HepG2 (cell line): ENCODE results near the gene CHMP4B. TPM values are rescaled to one million over a fixed set of nuclear protein-coding genes. Genes with fewer than 3 reads are reported as not detected.

ENCODE experiments used
- ATAC-seq: fragments of 200-7000 bp; cut with Tn5 transposase; 3 replicates; pipeline ENCODE4 v1.9.1; 2020; ENCODE audit warnings: mild to moderate bottlenecking, moderate library complexity
- BruUV-seq: library from RNA; stranded (reverse); fragments of 400-500 nt; replicated peaks from 2 replicates; lab custom pipeline; 2021; lab: Mats Ljungman, UMichigan
- CTCF ChIA-PET: fragments of 300-600 bp; formaldehyde crosslinking; extraction: SDS; loops from one replicate; lab custom pipeline; 2021; ENCODE audit warnings: low total read pairs, inconsistent platforms, low intra/inter-chr PET ratio; lab: Yijun Ruan, JAX
- POLR2A ChIA-PET: fragments of 350-600 bp; sonication (Branson Sonifier 250); formaldehyde crosslinking; loops from one replicate; lab custom pipeline; 2020; ENCODE audit warnings: antibody characterized with exemption, inconsistent platforms; lab: Yijun Ruan, JAX
- DNase-seq: peaks from one replicate; pipeline ENCODE4 v3.0.0-alpha.2; 2015; ENCODE audit warnings: low spot score
- FAIRE-seq: peaks from 3 replicates; lab custom pipeline; 2011; peaks lifted over from hg19 to GRCh38; lab: Jason Lieb, UNC
- H2AFZ ChIP-seq: one replicate; pipeline ENCODE4 v1.6.1; 2011; ENCODE audit warnings: low read length, inconsistent platforms
- H3K27ac ChIP-seq: fragments of 300-600 bp; 3 replicates; pipeline ENCODE4 v1.8.0; 2011; ENCODE audit warnings: mixed run types, mild to moderate bottlenecking, mixed read lengths, low read length, inconsistent platforms; ENCODE audit not compliant: insufficient read depth; ENCODE audit errors: extremely low read length
- H3K27me3 ChIP-seq, 2 experiments: fragments of 200-600 bp in 1 of 2; 2 replicates in 1 of 2; 3 replicates in 1 of 2; pipeline versions ENCODE4 v1.6.0 to v1.8.0; 2011; ENCODE audit warnings: low read length in 2 of 2, mild to moderate bottlenecking in 2 of 2, moderate library complexity in 2 of 2, inconsistent platforms in 1 of 2; ENCODE audit not compliant: insufficient read depth in 2 of 2, control insufficient read depth in 1 of 2
- H3K36me3 ChIP-seq, 2 experiments: fragments of 200-600 bp in 1 of 2; replicated peaks in 1 of 2; 2 replicates in 1 of 2; 3 replicates in 1 of 2; pipeline versions ENCODE4 v1.5.1 to v1.8.0; 2011; ENCODE audit warnings: low read length in 2 of 2, inconsistent platforms in 1 of 2; ENCODE audit not compliant: insufficient read depth in 2 of 2, control insufficient read depth in 1 of 2
- H3K4me1 ChIP-seq: 2 replicates; pipeline ENCODE4 v1.5.1; 2012; ENCODE audit warnings: low read length, inconsistent platforms; ENCODE audit not compliant: insufficient read depth
- H3K4me2 ChIP-seq: 2 replicates; pipeline ENCODE4 v1.6.0; 2011; ENCODE audit warnings: low read depth, low read length, inconsistent platforms
- H3K4me3 ChIP-seq, 3 experiments: fragments of 200-600 bp in 1 of 3; sonication (generic), shearing (Covaris generic) in 1 of 3; replicated peaks in 1 of 3; 2 replicates each; pipeline ENCODE4 v1.5.1; 2011 to 2016; ENCODE audit warnings: low read length in 3 of 3, inconsistent platforms in 2 of 3, low read depth in 2 of 3, mild to moderate bottlenecking in 2 of 3, control low read depth in 1 of 3, mixed read lengths in 1 of 3; ENCODE audit not compliant: insufficient read depth in 1 of 3
- H3K79me2 ChIP-seq: one replicate; pipeline ENCODE4 v1.6.1; 2011; ENCODE audit warnings: low read length, inconsistent platforms; ENCODE audit not compliant: insufficient read depth
- H3K9ac ChIP-seq: 2 replicates; pipeline ENCODE4 v1.6.0; 2011; ENCODE audit warnings: mild to moderate bottlenecking, low read depth, low read length, inconsistent platforms; ENCODE audit not compliant: insufficient read depth
- H3K9me3 ChIP-seq: 2 replicates; pipeline ENCODE4 v1.5.1; 2012; ENCODE audit warnings: mild to moderate bottlenecking, low read length
- H4K20me1 ChIP-seq: 2 replicates; pipeline ENCODE4 v1.6.0; 2011; ENCODE audit warnings: inconsistent platforms, mild to moderate bottlenecking, low read length, moderate library complexity; ENCODE audit not compliant: insufficient read depth
- ATF2 ChIP-seq: sonication (generic); formaldehyde crosslinking; IDR thresholded peaks from 2 replicates; pipeline ENCODE4 v1.4.0; 2020; ENCODE audit warnings: missing genetic modification reagents
- ATF7 ChIP-seq, 2 experiments: fragments of 450-650 bp in 1 of 2; sonication (generic) in 1 of 2; formaldehyde crosslinking in 1 of 2; IDR thresholded peaks; 2 replicates each; pipeline versions ENCODE4 v1.4.0 to v1.6.1; 2016 to 2020; ENCODE audit warnings: antibody characterized with exemption in 1 of 2, mild to moderate bottlenecking in 1 of 2, missing genetic modification reagents in 1 of 2
- CAMTA2 ChIP-seq: sonication (generic); formaldehyde crosslinking; IDR thresholded peaks from 2 replicates; pipeline ENCODE4 v1.4.0; 2020; ENCODE audit warnings: mild to moderate bottlenecking, missing genetic modification reagents, borderline replicate concordance
- CBX2 ChIP-seq, 2 experiments: fragments of 200-600 bp in 1 of 2; sonication (generic); formaldehyde crosslinking in 1 of 2; IDR thresholded peaks; 2 replicates each; pipeline versions ENCODE4 v1.7.0 to v1.8.1; 2018 to 2022; ENCODE audit warnings: low read depth in 2 of 2, low read length in 1 of 2, mild to moderate bottlenecking in 1 of 2, missing genetic modification reagents in 1 of 2
- ERF ChIP-seq: IDR thresholded peaks from 2 replicates; pipeline ENCODE4 v1.6.1; 2018; ENCODE audit warnings: missing biosample characterization, missing genetic modification reagents
- ETS1 ChIP-seq: sonication (generic); formaldehyde crosslinking; IDR thresholded peaks from 2 replicates; pipeline ENCODE4 v1.4.0; 2020; ENCODE audit warnings: missing genetic modification reagents
- FOXP1 ChIP-seq, 2 experiments: fragments of 450-650 bp in 1 of 2; IDR thresholded peaks; 2 replicates each; pipeline ENCODE4 v1.6.1; 2017 to 2018; ENCODE audit warnings: antibody characterized with exemption in 1 of 2
- HINFP ChIP-seq: sonication (generic); formaldehyde crosslinking; IDR thresholded peaks from 2 replicates; pipeline ENCODE4 v1.4.0; 2020; ENCODE audit warnings: low read depth, mild to moderate bottlenecking, missing genetic modification reagents
- HNF4G ChIP-seq, 2 experiments: sonication (generic) in 1 of 2; formaldehyde crosslinking in 1 of 2; IDR thresholded peaks; 2 replicates each; pipeline versions ENCODE4 v1.4.0 to v1.6.1; 2011 to 2020; ENCODE audit warnings: borderline replicate concordance in 2 of 2, low read depth in 2 of 2, mild to moderate bottlenecking in 2 of 2, low read length in 1 of 2, missing genetic modification reagents in 1 of 2, moderate library complexity in 1 of 2
- IRX3 ChIP-seq: sonication (generic); formaldehyde crosslinking; IDR thresholded peaks from 2 replicates; pipeline ENCODE4 v1.8.1; 2023; ENCODE audit warnings: mild to moderate bottlenecking, low read depth, missing genetic modification reagents, borderline replicate concordance
- MATR3 ChIP-seq: sonication (generic); formaldehyde crosslinking; IDR thresholded peaks from 2 replicates; pipeline ENCODE4 v1.4.0; 2020; ENCODE audit warnings: missing genetic modification reagents
- POLR2AphosphoS2 ChIP-seq: IDR thresholded peaks from 2 replicates; pipeline ENCODE4 v1.6.1; 2011; ENCODE audit warnings: low read depth, low read length, improper control_type of control experiment
- RAD51 ChIP-seq: fragments of 450-650 bp; IDR thresholded peaks from 2 replicates; pipeline ENCODE4 v1.6.1; 2016; ENCODE audit warnings: borderline replicate concordance
- SAFB2 ChIP-seq: sonication (generic); formaldehyde crosslinking; IDR thresholded peaks from 2 replicates; pipeline ENCODE4 v1.5.1; 2020; ENCODE audit warnings: missing genetic modification reagents, low read depth, mild to moderate bottlenecking, borderline replicate concordance
- SATB2 ChIP-seq: sonication (generic); formaldehyde crosslinking; IDR thresholded peaks from 2 replicates; pipeline ENCODE4 v1.5.0; 2020; ENCODE audit warnings: missing genetic modification reagents
- SRSF4 ChIP-seq: fragments of 200-400 bp; formaldehyde crosslinking; IDR thresholded peaks from one replicate; pipeline ENCODE4 v1.6.1; 2018; ENCODE audit warnings: mild to moderate bottlenecking, low read depth, low read length, moderate library complexity; ENCODE audit not compliant: poor library complexity, severe bottlenecking
- U2AF2 ChIP-seq: fragments of 200-400 bp; formaldehyde crosslinking; IDR thresholded peaks from 2 replicates; pipeline ENCODE4 v1.6.1; 2017; ENCODE audit warnings: low read depth, mild to moderate bottlenecking, low read length
- ZNF234 ChIP-seq: sonication (generic); formaldehyde crosslinking; conservative IDR thresholded peaks from 2 replicates; pipeline ENCODE4 v1.5.1; 2020; ENCODE audit warnings: mild to moderate bottlenecking, missing genetic modification reagents
- ZNF605 ChIP-seq: sonication (generic); formaldehyde crosslinking; IDR thresholded peaks from 2 replicates; pipeline ENCODE4 v1.8.0; 2022; ENCODE audit warnings: mild to moderate bottlenecking, missing genetic modification reagents
- ZNF619 ChIP-seq: sonication (generic); formaldehyde crosslinking; IDR thresholded peaks from 2 replicates; pipeline ENCODE4 v1.4.0; 2020; ENCODE audit warnings: mild to moderate bottlenecking, missing genetic modification reagents
- ZNF883 ChIP-seq: sonication (generic); formaldehyde crosslinking; IDR thresholded peaks from 2 replicates; pipeline ENCODE4 v1.5.1; 2020; ENCODE audit warnings: mild to moderate bottlenecking, missing genetic modification reagents; ENCODE audit errors: not compliant biosample characterization
- WGBS: methylation state at CpG from one replicate; pipeline ENCODE4 v1.1.6; 2017; ENCODE audit warnings: low lambda C conversion rate; 5-methylcytosine and 5-hydroxymethylcytosine counted together
- in situ Hi-C: cut with HindIII; loops from 2 replicates; pipeline ENCODE4 v1.10.0; 2017; ENCODE audit warnings: low pct_unique_long_range_greater_than_20kb; ENCODE audit not compliant: extremely low pct_ligation_motif_present
- intact Hi-C: fragments of 100-400 bp; cut with micrococcal nuclease; formaldehyde crosslinking; loops from one replicate; pipeline ENCODE4 v1.10.0; 2022; ENCODE audit not compliant: unreplicated experiment
- polyA plus RNA-seq, 8 experiments: library from polyadenylated mRNA; depleted of rRNA in 3 of 8; stranded (reverse) in 7 of 8; unstranded in 1 of 8; fragments of >200 nt; fragmentation: Illumina TruSeq in 4 of 8; extraction: Trizol in 4 of 8; gene quantifications; 2 replicates each; pipeline versions ENCODE4 v1.2.1 to v1.2.3, GENCODE V29; 2011 to 2016; ENCODE audit warnings: low read depth in 4 of 8, missing spikeins in 1 of 8, mixed read lengths in 1 of 8; ENCODE audit not compliant: insufficient read depth in 1 of 8
- total RNA-seq, 5 experiments: library from RNA; depleted of rRNA; stranded (reverse); fragments of >200 nt; fragmentation: Illumina TruSeq; extraction: Trizol; gene quantifications; 2 replicates each; pipeline ENCODE4 v1.2.3, GENCODE V29; 2016; ENCODE audit warnings: low read depth in 1 of 5

CHMP4B gene
- total and polyA plus RNA-seq, 2 of the 13 experiments (the other 11 are each of a cell fraction or from before 2014, with no cell fraction given) = 40.1 to 45.6 TPM

GRCh38 chr20:33843854-33844253, 32.7 kb downstream of the CHMP4B start:
- peaks cover 67% of the 10 kb centered on the region for H3K4me1 ChIP-seq
- H2AFZ ChIP-seq = no peak overlapping the region
- no peak overlapping the region for H3K4me2 ChIP-seq
- DNase-seq (no peak), ATAC-seq (peak; percentile 48), FAIRE-seq (peak; percentile 12)
- H4K20me1 ChIP-seq = peaks cover 26% of the 10 kb centered on the region; the same call in 1 of the 2 replicates
- H3K27me3 ChIP-seq = no peaks in the 10 kb centered on the region
- peaks cover 5 to 8% of the 10 kb centered on the region in 2 experiments; a peak in 2 of 5 replicates for H3K36me3 ChIP-seq
- in situ Hi-C loops = no loop called here
- ChIA-PET POLR2A (no interaction called here), CTCF (no interaction called here)
- no TSS peak for BruUV-seq
- H3K27ac ChIP-seq = no peak overlapping the region
- H3K9ac ChIP-seq = no peak overlapping the region
- no peaks in the 10 kb centered on the region for H3K9me3 ChIP-seq
- peaks cover 76% of the 10 kb centered on the region for H3K79me2 ChIP-seq
- 50% methylated on average over 4 of the region's 4 CpGs for WGBS
- H3K4me3 ChIP-seq = no peak overlapping the region
- intact Hi-C loops = loop anchor here (5.0 kb wide), 1 partner anchor 52 kb away; no protein-coding TSS in a partner anchor
- TF ChIP-seq CBX2 (IDR thresholded peaks at IDR 0.05; ENCODE audit: low read depth, low read length) = no peak
- TF ChIP-seq CBX2 (CRISPR knock-in tag; IDR thresholded peaks at IDR 0.05; ENCODE audit: low read depth) = no peak
- TF ChIP-seq SRSF4 = no peak
- no peak for TF ChIP-seq POLR2AphosphoS2
- no peak for TF ChIP-seq ETS1 (CRISPR knock-in tag)
- TF ChIP-seq ZNF619 (CRISPR knock-in tag) = no peak
- TF ChIP-seq ATF2 (CRISPR knock-in tag) = no peak
- TF ChIP-seq ATF7 (IDR thresholded peaks at IDR 0.05) = no peak
- no peak for TF ChIP-seq ATF7 (CRISPR knock-in tag; IDR thresholded peaks at IDR 0.05)
- TF ChIP-seq HNF4G (IDR thresholded peaks at IDR 0.05; ENCODE audit: borderline replicate concordance, low read depth, low read length) = no peak
- no peak for TF ChIP-seq HNF4G (CRISPR knock-in tag; IDR thresholded peaks at IDR 0.05; ENCODE audit: borderline replicate concordance, low read depth)
- no peak for TF ChIP-seq ZNF605 (CRISPR knock-in tag)
- TF ChIP-seq ZNF234 (CRISPR knock-in tag) = no peak
- TF ChIP-seq ERF (CRISPR knock-in tag) = no peak
- TF ChIP-seq SAFB2 (CRISPR knock-in tag) = no peak
- no peak for TF ChIP-seq RAD51
- no peak for TF ChIP-seq U2AF2
- no peak for TF ChIP-seq CAMTA2
- TF ChIP-seq ZNF883 (CRISPR knock-in tag) = no peak
- TF ChIP-seq HINFP (CRISPR knock-in tag) = no peak
- TF ChIP-seq IRX3 (CRISPR knock-in tag) = no peak
- TF ChIP-seq FOXP1 (IDR thresholded peaks at IDR 0.05) = no peak
- peak; percentile 16; the same call in 1 of the 2 replicates for TF ChIP-seq FOXP1 (CRISPR knock-in tag; IDR thresholded peaks at IDR 0.05)
- no peak for TF ChIP-seq SATB2 (CRISPR knock-in tag)
- TF ChIP-seq MATR3 = no peak
